Measurements from ENCODE around the gene DNAJC1. TPM values are rescaled to one million over a fixed set of nuclear protein-coding genes. Genes with fewer than 3 reads are reported as not detected.
A peak's percentile ranks its signal among the peaks of the same experiment; 100 is the strongest.
"Not testable (repeated sequence)": the region's sequence is repeated elsewhere in the genome, so short reads cannot be mapped to it uniquely, and the experiment has no call there.

The DNAJC1 gene
- total RNA-seq, 6 experiments from 2014 or later: 16.0 to 106 (median 27.8) TPM

- no peak for TF ChIP-seq POLR2A (IDR thresholded peaks at IDR 0.05)
- TF ChIP-seq, protein P1, sequence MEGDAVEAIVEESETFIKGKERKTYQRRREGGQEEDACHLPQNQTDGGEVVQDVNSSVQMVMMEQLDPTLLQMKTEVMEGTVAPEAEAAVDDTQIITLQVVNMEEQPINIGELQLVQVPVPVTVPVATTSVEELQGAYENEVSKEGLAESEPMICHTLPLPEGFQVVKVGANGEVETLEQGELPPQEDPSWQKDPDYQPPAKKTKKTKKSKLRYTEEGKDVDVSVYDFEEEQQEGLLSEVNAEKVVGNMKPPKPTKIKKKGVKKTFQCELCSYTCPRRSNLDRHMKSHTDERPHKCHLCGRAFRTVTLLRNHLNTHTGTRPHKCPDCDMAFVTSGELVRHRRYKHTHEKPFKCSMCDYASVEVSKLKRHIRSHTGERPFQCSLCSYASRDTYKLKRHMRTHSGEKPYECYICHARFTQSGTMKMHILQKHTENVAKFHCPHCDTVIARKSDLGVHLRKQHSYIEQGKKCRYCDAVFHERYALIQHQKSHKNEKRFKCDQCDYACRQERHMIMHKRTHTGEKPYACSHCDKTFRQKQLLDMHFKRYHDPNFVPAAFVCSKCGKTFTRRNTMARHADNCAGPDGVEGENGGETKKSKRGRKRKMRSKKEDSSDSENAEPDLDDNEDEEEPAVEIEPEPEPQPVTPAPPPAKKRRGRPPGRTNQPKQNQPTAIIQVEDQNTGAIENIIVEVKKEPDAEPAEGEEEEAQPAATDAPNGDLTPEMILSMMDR (IDR thresholded peaks at IDR 0.05): no peak
- Histone ChIP-seq H3K4me1 (no peaks in the 10 kb centered on the region), H3K4me3 (no peak overlapping the region), H3K27ac (no peak overlapping the region), H3K9me3 (no peaks in the 10 kb centered on the region), H3K36me3 (no peaks in the 10 kb centered on the region), H3K27me3 (no peaks in the 10 kb centered on the region)
- ATAC-seq (peak; percentile 35 to 59 (median 50)), DNase-seq (no peak)
- intact Hi-C loops (cut with DNase I): no loop called here
- 48% methylated on average over 5 of the region's 8 CpGs for WGBS (ENCODE audit: insufficient coverage, low coverage, low lambda C conversion rate, missing lambda C conversion rate)
Measured at GRCh38 chr10:22022257-22023032, 18.9 kb upstream of the DNAJC1 start.

DNA sequence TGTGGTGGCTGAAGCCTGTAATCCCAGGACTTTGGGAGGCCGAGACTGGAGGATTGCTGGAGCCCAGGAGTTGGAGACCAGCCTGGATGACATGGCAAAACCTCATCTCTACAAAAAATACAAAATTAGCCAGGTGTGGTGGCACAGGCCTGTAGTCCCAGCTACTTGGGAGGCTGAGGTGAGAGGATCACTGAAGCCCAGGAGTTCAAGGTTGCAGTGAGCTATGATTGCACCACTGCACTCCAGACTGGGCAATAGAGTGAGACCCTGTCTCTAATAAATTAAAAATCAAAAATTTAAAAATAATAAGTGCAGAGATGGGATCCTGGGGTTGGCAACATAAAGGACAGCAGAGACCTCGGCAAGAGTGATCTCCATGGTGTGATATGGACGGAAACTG is 17.6 kb upstream of the DNAJC1 start:
- H3K9me3 ChIP-seq; H3K4me3 ChIP-seq; ATAC-seq; H3K27me3 ChIP-seq; H3K36me3 ChIP-seq; intact Hi-C loops (cut with DNase I); H3K4me1 ChIP-seq; H3K27ac ChIP-seq; DNase-seq: not testable (repeated sequence)
- 96% methylated on average over 3 of the region's 3 CpGs for WGBS (ENCODE audit: insufficient coverage, low coverage, low lambda C conversion rate, missing lambda C conversion rate)

- no peak for DNase-seq
- Histone ChIP-seq H3K4me1 (no peaks in the 10 kb centered on the region), H3K27ac (no peak overlapping the region), H3K36me3 (no peaks in the 10 kb centered on the region), H3K4me3 (no peak overlapping the region), H3K27me3 (no peaks in the 10 kb centered on the region), H3K9me3 (no peaks in the 10 kb centered on the region)
- TF ChIP-seq, protein P1 (IDR thresholded peaks at IDR 0.05): no peak
- TF ChIP-seq POLR2A (IDR thresholded peaks at IDR 0.05): no peak
- intact Hi-C loops (cut with DNase I): no loop called here
- no peak for ATAC-seq
- WGBS (ENCODE audit: insufficient coverage, low coverage, low lambda C conversion rate, missing lambda C conversion rate): 26% methylated on average over 3 of the region's 3 CpGs
Measured at GRCh38 chr10:22017283-22018020, 13.9 kb upstream of the DNAJC1 start.

- TF ChIP-seq POLR2A (IDR thresholded peaks at IDR 0.05): no peak
- TF ChIP-seq, protein P1 (IDR thresholded peaks at IDR 0.05): no peak
- ATAC-seq: no peak
- no peaks in the 10 kb centered on the region for H3K4me1 ChIP-seq
- H3K27me3 ChIP-seq: no peaks in the 10 kb centered on the region
- no peak overlapping the region for H3K27ac ChIP-seq
- DNase-seq: no peak
- H3K36me3 ChIP-seq: no peaks in the 10 kb centered on the region
- intact Hi-C loops (cut with DNase I): no loop called here
- WGBS (ENCODE audit: insufficient coverage, low coverage, low lambda C conversion rate, missing lambda C conversion rate): 61% methylated on average over 5 of the region's 5 CpGs
- no peak overlapping the region for H3K4me3 ChIP-seq
- no peaks in the 10 kb centered on the region for H3K9me3 ChIP-seq
Measured at GRCh38 chr10:22016046-22016705, 12.6 kb upstream of the DNAJC1 start.
